Psoas muscle (tissue), 8 donors: Measurements from ENCODE around the gene EXOC2. TPM values are rescaled to one million over a fixed set of nuclear protein-coding genes. Genes with fewer than 3 reads are reported as not detected.

ENCODE experiments used
- ATAC-seq, 4 donors: fragments of 200-7000 bp; cut with Tn5 transposase; one replicate each; pipeline ENCODE4 v1.9.1; 2020; ENCODE audit warnings: moderate library complexity in 3 of 4, mild to moderate bottlenecking in 2 of 4
- DNase-seq, 2 donors: peaks; one replicate each; pipeline ENCODE4 v3.0.0-alpha.2; 2020
- H3K27ac ChIP-seq: fragments of 200-600 bp; one replicate; pipeline ENCODE4 v1.8.0; 2022
- H3K27me3 ChIP-seq, 3 donors: fragments of 200-600 bp in 1 of 3; one replicate each; pipeline versions ENCODE4 v1.6.1 to v1.8.0; 2013 to 2022; ENCODE audit warnings: low read length in 2 of 3, mild to moderate bottlenecking in 2 of 3, moderate library complexity in 1 of 3; ENCODE audit not compliant: insufficient read depth in 3 of 3
- H3K36me3 ChIP-seq, 2 donors: fragments of 200-600 bp in 1 of 2; one replicate each; pipeline versions ENCODE4 v1.6.1 to v1.8.0; 2013 to 2022; ENCODE audit warnings: low read depth in 1 of 2, mild to moderate bottlenecking in 1 of 2, moderate library complexity in 1 of 2; ENCODE audit not compliant: insufficient read depth in 1 of 2
- H3K4me1 ChIP-seq: fragments of 200-600 bp; one replicate; pipeline ENCODE4 v1.8.0; 2022
- H3K4me3 ChIP-seq: fragments of 200-600 bp; one replicate; pipeline ENCODE4 v1.8.0; 2022; ENCODE audit warnings: mild to moderate bottlenecking
- H3K9me3 ChIP-seq: fragments of 200-600 bp; one replicate; pipeline ENCODE4 v1.8.0; 2022
- WGBS, 3 donors: extraction: QIAGEN DNeasy Blood & Tissue Kit; methylation state at CpG; one replicate each; pipeline versions ENCODE4 v1.1.6 to v1.1.7; 2013; 5-methylcytosine and 5-hydroxymethylcytosine counted together
- intact Hi-C, 2 donors: fragments of 100-400 bp; cut with DNase I; formaldehyde crosslinking; loops; one replicate each; pipeline versions ENCODE4 v1.11.0 to v1.14.2; 2022
- polyA plus RNA-seq, 3 donors: library from polyadenylated mRNA; stranded (reverse); fragments of 200-250 nt; gene quantifications; one replicate each; pipeline ENCODE4 v1.2.3, GENCODE V29; 2013
- total RNA-seq, 4 donors: library from RNA; stranded (reverse); fragmentation: NEBNext Ultra II Directional in 2 of 4; extraction: Animal tissue kit (Norgen Biotek cat#: 25700) in 2 of 4; gene quantifications; one replicate each; pipeline versions ENCODE4 v1.2.1 to v1.2.4, GENCODE V29; 2021 to 2023
- TF ChIP-seq, protein P1 (sequence below): fragments of 200-600 bp; IDR thresholded peaks from one replicate; pipeline ENCODE4 v1.8.0; 2022; ENCODE audit warnings: antibody characterized with exemption
- donor health status: healthy with polysubstance abuse.
- donor health status: DM: no; HTN: no; CAD: no; lungs with moderate emphysema.
- donor health status: Bipolar disorder and iron deficiency.
- donor health status: healthy.
- donor health status: DM: yes; HTN: yes; CAD: no.
- donor health status: DM: no; HTN: no; CAD: no.
- donor health status: DM: no; HTN: no; CAD: no.
- donor health status: DM: yes; HTN: yes; CAD: no.

The EXOC2 gene
- total and polyA plus RNA-seq, 7 donors: 5.7 to 15.9 (median 8.0) TPM

- TF ChIP-seq, protein P1, sequence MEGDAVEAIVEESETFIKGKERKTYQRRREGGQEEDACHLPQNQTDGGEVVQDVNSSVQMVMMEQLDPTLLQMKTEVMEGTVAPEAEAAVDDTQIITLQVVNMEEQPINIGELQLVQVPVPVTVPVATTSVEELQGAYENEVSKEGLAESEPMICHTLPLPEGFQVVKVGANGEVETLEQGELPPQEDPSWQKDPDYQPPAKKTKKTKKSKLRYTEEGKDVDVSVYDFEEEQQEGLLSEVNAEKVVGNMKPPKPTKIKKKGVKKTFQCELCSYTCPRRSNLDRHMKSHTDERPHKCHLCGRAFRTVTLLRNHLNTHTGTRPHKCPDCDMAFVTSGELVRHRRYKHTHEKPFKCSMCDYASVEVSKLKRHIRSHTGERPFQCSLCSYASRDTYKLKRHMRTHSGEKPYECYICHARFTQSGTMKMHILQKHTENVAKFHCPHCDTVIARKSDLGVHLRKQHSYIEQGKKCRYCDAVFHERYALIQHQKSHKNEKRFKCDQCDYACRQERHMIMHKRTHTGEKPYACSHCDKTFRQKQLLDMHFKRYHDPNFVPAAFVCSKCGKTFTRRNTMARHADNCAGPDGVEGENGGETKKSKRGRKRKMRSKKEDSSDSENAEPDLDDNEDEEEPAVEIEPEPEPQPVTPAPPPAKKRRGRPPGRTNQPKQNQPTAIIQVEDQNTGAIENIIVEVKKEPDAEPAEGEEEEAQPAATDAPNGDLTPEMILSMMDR: no peak
- ATAC-seq (no peak), DNase-seq (no peak)
- Histone ChIP-seq H3K4me3 (no peak overlapping the region), H3K27me3 (no peaks in the 10 kb centered on the region), H3K9me3 (no peaks in the 10 kb centered on the region), H3K36me3 (peaks cover 0 to 7% of the 10 kb centered on the region in 2 donors), H3K4me1 (peaks cover 20% of the 10 kb centered on the region), H3K27ac (no peak overlapping the region)
- WGBS, 3 donors: 43 to 62% (median 46%) methylated on average over 2 of the region's 2 CpGs
- intact Hi-C loops: loop anchor here (5.0 to 10.0 kb wide), 2 partner anchors 64 to 67 kb away; no protein-coding TSS in a partner anchor
Observed at GRCh38 chr6:689223-689622, 3.7 kb downstream of the EXOC2 start.

DNA sequence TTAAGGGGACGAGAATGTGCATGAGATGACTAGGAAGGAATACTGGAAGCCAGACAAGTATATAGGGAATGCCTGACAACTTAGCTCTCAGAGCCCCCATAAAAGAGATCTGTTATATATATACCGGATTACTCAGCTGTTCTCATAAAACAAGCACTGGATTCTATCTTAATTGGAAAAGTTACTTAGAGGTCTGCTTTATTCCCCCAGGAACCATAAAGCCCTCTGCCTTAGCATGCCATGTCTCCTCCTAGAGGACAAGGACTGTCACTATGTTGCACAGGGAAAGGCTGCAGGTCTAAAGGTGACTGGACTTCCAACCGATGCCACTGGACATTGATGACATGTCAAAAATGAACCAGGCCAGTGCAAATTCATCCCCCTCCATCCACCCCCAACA is 6.4 kb downstream of the EXOC2 start:
- intact Hi-C loops: loop anchor here (5.0 to 10.0 kb wide), 2 partner anchors 62 to 64 kb away; no protein-coding TSS in a partner anchor

DNA sequence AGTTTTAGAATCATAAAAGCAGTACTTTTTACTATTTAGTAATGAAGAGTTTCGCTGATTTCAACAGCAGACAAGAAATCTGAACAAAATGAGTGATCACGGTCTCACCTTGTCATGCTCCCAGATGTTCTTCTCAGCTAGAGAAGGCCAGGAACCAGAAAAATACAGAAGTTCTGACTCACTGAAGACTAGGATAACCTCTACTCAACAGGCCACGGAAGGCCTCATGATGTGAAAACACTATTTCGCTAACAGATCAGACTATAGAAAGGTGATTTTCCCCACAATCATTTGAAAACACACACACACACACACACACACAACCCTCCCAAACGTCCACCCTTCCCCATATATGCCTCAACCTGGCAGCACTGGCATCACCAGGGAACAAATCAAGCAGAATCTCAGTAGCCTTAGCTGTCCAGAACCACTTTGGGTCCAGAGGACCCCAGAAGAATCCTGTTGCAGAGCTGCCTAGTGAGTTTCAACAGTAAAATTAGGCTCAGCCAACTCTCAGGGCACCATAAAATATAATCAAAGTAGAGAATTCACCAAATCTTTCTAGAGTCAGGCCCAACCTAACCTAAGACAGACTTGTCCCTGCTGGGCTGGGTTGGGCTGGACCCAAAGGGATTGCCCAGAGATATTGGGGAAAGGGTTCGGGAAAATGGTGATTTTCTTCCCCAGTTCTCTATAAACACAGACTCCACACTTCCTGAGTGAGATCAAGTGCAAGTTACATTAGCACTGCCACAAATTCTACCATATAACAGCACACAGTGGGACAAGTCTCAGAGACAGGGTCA is 7.9 kb downstream of the EXOC2 start:
- Histone ChIP-seq H3K27me3 (no peaks in the 10 kb centered on the region), H3K36me3 (peaks cover 0 to 7% of the 10 kb centered on the region in 2 donors), H3K9me3 (no peaks in the 10 kb centered on the region), H3K4me3 (no peak overlapping the region), H3K27ac (no peak overlapping the region), H3K4me1 (peaks cover 26% of the 10 kb centered on the region)
- DNase-seq: no peak
- ATAC-seq: no peak
- TF ChIP-seq, protein P1: no peak
- intact Hi-C loops: loop anchor here (5.0 to 10.0 kb wide), 2 partner anchors 60 to 63 kb away; no protein-coding TSS in a partner anchor
- WGBS, 3 donors: 88 to 96% (median 88%) methylated on average over 6 of the region's 6 CpGs

More for the DNA sequence above, 6.4 kb downstream of the EXOC2 start:
- Histone ChIP-seq H3K4me3 (no peak overlapping the region), H3K27ac (no peak overlapping the region), H3K27me3 (no peaks in the 10 kb centered on the region), H3K9me3 (no peaks in the 10 kb centered on the region), H3K36me3 (peaks cover 0 to 7% of the 10 kb centered on the region in 2 donors), H3K4me1 (peaks cover 25% of the 10 kb centered on the region)
- WGBS, 3 donors: 80 to 83% (median 80%) methylated on average over 3 of the region's 3 CpGs
- no peak for ATAC-seq
- no peak for DNase-seq
- TF ChIP-seq, protein P1: peak; percentile 13

DNA sequence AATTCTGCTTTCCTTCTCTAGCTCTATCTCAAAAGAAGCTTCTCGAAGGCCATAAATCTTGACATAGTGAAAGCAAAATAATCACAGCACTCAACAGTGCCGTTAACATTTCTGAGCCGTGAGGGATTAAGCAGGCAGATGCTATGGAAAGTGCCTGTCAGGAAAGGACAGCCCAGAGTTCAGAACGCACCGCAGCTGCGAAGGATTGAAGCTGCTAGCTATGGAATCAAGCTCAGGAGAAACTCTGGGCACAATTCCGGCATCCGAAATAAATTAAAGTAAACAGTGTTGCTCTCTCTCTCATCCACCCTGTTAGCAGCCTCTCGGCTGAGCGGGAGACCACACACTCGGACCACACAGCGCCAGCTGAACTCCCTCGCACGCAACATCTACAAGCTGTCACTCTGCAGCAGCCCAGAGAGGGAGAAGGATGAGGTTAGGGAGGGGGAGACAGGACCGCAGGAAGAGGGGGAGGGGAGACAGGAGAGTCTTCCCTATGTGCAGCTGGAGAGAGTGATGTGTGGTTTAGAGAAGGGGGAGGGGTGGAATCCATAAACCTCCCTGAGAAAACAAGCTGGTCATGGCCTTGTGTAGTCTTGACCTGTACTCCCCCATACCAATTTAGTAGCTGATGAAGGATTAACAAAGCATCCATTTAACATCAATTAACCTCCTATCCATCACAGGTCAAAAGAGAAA is 9.0 kb downstream of the EXOC2 start:
- no peak for DNase-seq
- H3K36me3 ChIP-seq: peaks cover 0 to 4% of the 10 kb centered on the region in 2 donors
- no peaks in the 10 kb centered on the region for H3K27me3 ChIP-seq
- peak overlapping the region; percentile 55 for H3K4me3 ChIP-seq
- WGBS, 3 donors: 21 to 32% (median 23%) methylated on average over 15 of the region's 15 CpGs
- no peaks in the 10 kb centered on the region for H3K9me3 ChIP-seq
- peak; percentile 41 to 55 (median 48) for ATAC-seq
- peaks cover 31% of the 10 kb centered on the region for H3K4me1 ChIP-seq
- TF ChIP-seq, protein P1: no peak
- peak overlapping the region; percentile 67 for H3K27ac ChIP-seq
- intact Hi-C loops: loop anchor here in 1 of 2 donors (10.0 kb wide), 1 partner anchor 59 kb away; no protein-coding TSS in a partner anchor
